D341Med (cell line): ENCODE results near the gene DCLK1.

Source experiments
- DNase-seq: peaks from one replicate; pipeline ENCODE4 v3.0.0; 2012; ENCODE audit warnings: low spot score

Gene DCLK1

GRCh38 chr13:35859981-35860380 lies 271.2 kb downstream of the DCLK1 start:
- no peak for DNase-seq

GRCh38 chr13:35858665-35859064 lies 272.5 kb downstream of the DCLK1 start:
- no peak for DNase-seq

- DNase-seq, result no peak
Observed at GRCh38 chr13:35857769-35858168, 273.4 kb downstream of the DCLK1 start.

- DNase-seq, result no peak
Observed at GRCh38 chr13:35856721-35857364, 274.3 kb downstream of the DCLK1 start.

GRCh38 chr13:35856084-35856483 lies 275.1 kb downstream of the DCLK1 start:
- DNase-seq, result no peak

GRCh38 chr13:35855531-35856019 lies 275.6 kb downstream of the DCLK1 start:
- no peak for DNase-seq

- no peak for DNase-seq
Observed at GRCh38 chr13:35854286-35854685, 276.9 kb downstream of the DCLK1 start.

- no peak for DNase-seq
Observed at GRCh38 chr13:35851881-35852280, 279.3 kb downstream of the DCLK1 start.

GRCh38 chr13:35851356-35851755 lies 279.8 kb downstream of the DCLK1 start:
- DNase-seq, result no peak

- DNase-seq, result no peak
Observed at GRCh38 chr13:35850569-35850968, 280.6 kb downstream of the DCLK1 start.

GRCh38 chr13:35849256-35849644 lies 281.9 kb downstream of the DCLK1 start:
- no peak for DNase-seq

GRCh38 chr13:35848336-35849255 lies 282.6 kb downstream of the DCLK1 start:
- DNase-seq, result no peak

GRCh38 chr13:35843272-35843671 lies 287.9 kb downstream of the DCLK1 start:
- no peak for DNase-seq

- no peak for DNase-seq
Observed at GRCh38 chr13:35841060-35841521, 290.1 kb downstream of the DCLK1 start.

GRCh38 chr13:35839806-35840205 lies 291.4 kb downstream of the DCLK1 start:
- DNase-seq, result no peak

GRCh38 chr13:35838356-35838755 lies 292.8 kb downstream of the DCLK1 start:
- DNase-seq, result no peak

GRCh38 chr13:35836446-35836845 lies 294.7 kb downstream of the DCLK1 start:
- DNase-seq, result no peak

GRCh38 chr13:35835989-35836388 lies 295.2 kb downstream of the DCLK1 start:
- no peak for DNase-seq

- no peak for DNase-seq
Observed at GRCh38 chr13:35833608-35834275, 297.4 kb downstream of the DCLK1 start.

- no peak for DNase-seq
Observed at GRCh38 chr13:35833031-35833430, 298.2 kb downstream of the DCLK1 start.

GRCh38 chr13:35832551-35832950 lies 298.6 kb downstream of the DCLK1 start:
- DNase-seq, result no peak

- DNase-seq, result no peak
Observed at GRCh38 chr13:35830850-35831450, 300.2 kb downstream of the DCLK1 start.
